Hepatocyte (in vitro differentiated cells): Measurements from ENCODE around the gene DEPDC5. TPM values are rescaled to one million over a fixed set of nuclear protein-coding genes. Genes with fewer than 3 reads are reported as not detected.
A peak's percentile ranks its signal among the peaks of the same experiment; 100 is the strongest.

Source experiments
- DNase-seq: peaks from one replicate; pipeline ENCODE4 v3.0.0-alpha.2; 2016; ENCODE audit warnings: low spot score
- H2AFZ ChIP-seq: fragments of 200-600 bp; sonication (generic); 2 replicates; pipeline ENCODE4 v1.6.0; 2016; ENCODE audit warnings: antibody characterized with exemption, mild to moderate bottlenecking
- H3K27ac ChIP-seq: fragments of 200-600 bp; sonication (generic); 2 replicates; pipeline ENCODE4 v1.5.1; 2016; ENCODE audit warnings: mild to moderate bottlenecking
- H3K27me3 ChIP-seq: fragments of 200-600 bp; sonication (generic); 2 replicates; pipeline ENCODE4 v1.6.1; 2016
- H3K36me3 ChIP-seq: fragments of 200-600 bp; sonication (generic); replicated peaks from 2 replicates; pipeline ENCODE4 v1.5.1; 2016; ENCODE audit warnings: low read depth; ENCODE audit not compliant: insufficient read depth
- H3K4me1 ChIP-seq: fragments of 200-600 bp; sonication (generic); 2 replicates; pipeline ENCODE4 v1.5.1; 2016; ENCODE audit warnings: mild to moderate bottlenecking, moderate library complexity; ENCODE audit not compliant: insufficient read depth
- H3K4me2 ChIP-seq: fragments of 200-600 bp; sonication (generic); 2 replicates; pipeline ENCODE4 v1.6.0; 2016
- H3K4me3 ChIP-seq: fragments of 200-600 bp; sonication (generic); 2 replicates; pipeline ENCODE4 v1.5.1; 2016; ENCODE audit warnings: mild to moderate bottlenecking
- H3K79me2 ChIP-seq: fragments of 200-600 bp; sonication (generic); 2 replicates; pipeline ENCODE4 v1.6.0; 2017; ENCODE audit warnings: mild to moderate bottlenecking
- H3K9me2 ChIP-seq: fragments of 200-600 bp; sonication (generic); replicated peaks from 2 replicates; pipeline ENCODE4 v1.6.0; 2017; ENCODE audit warnings: mild to moderate bottlenecking; ENCODE audit not compliant: insufficient read depth
- H3K9me3 ChIP-seq: fragments of 200-600 bp; sonication (generic); 2 replicates; pipeline ENCODE4 v1.5.1; 2016; ENCODE audit warnings: low read depth, mild to moderate bottlenecking
- H4K20me1 ChIP-seq: fragments of 200-600 bp; sonication (generic); 2 replicates; pipeline ENCODE4 v1.6.0; 2016; ENCODE audit warnings: mild to moderate bottlenecking; ENCODE audit not compliant: insufficient read depth, poor library complexity, severe bottlenecking
- EZH2 ChIP-seq: fragments of 200-600 bp; sonication (generic); IDR thresholded peaks from 2 replicates; pipeline ENCODE4 v1.6.1; 2016; ENCODE audit warnings: antibody characterized with exemption, mild to moderate bottlenecking, borderline replicate concordance
- EZH2phosphoT487 ChIP-seq: fragments of 200-600 bp; sonication (generic); IDR thresholded peaks from one replicate; pipeline ENCODE4 v1.6.1; 2018; ENCODE audit warnings: antibody characterized with exemption, mild to moderate bottlenecking, low read depth, moderate library complexity; ENCODE audit not compliant: unreplicated experiment, severe bottlenecking
- WGBS: methylation state at CpG from one replicate; pipeline ENCODE4 v1.1.6; 2016; ENCODE audit warnings: low lambda C conversion rate; ENCODE audit errors: missing lambda C conversion rate; 5-methylcytosine and 5-hydroxymethylcytosine counted together
- polyA plus RNA-seq: library from polyadenylated mRNA; unstranded; fragments of >200 nt; fragmentation: Nextera tagmentation; extraction: Ambion mirVana; gene quantifications from 2 replicates; pipeline ENCODE4 v1.2.1, GENCODE V29; 2016
- total RNA-seq: library from RNA; depleted of rRNA; stranded (reverse); fragments of >200 nt; gene quantifications from 2 replicates; pipeline ENCODE4 v1.2.3, GENCODE V29; 2014
- TF ChIP-seq, protein P1 (sequence below): fragments of 200-600 bp; sonication (generic); IDR thresholded peaks from 2 replicates; pipeline ENCODE4 v1.5.1; 2016; ENCODE audit warnings: antibody characterized with exemption, mild to moderate bottlenecking; ENCODE audit not compliant: poor library complexity

Gene DEPDC5
- total and polyA plus RNA-seq, 2 experiments from 2014 or later: 12.9 to 14.5 TPM

DNA sequence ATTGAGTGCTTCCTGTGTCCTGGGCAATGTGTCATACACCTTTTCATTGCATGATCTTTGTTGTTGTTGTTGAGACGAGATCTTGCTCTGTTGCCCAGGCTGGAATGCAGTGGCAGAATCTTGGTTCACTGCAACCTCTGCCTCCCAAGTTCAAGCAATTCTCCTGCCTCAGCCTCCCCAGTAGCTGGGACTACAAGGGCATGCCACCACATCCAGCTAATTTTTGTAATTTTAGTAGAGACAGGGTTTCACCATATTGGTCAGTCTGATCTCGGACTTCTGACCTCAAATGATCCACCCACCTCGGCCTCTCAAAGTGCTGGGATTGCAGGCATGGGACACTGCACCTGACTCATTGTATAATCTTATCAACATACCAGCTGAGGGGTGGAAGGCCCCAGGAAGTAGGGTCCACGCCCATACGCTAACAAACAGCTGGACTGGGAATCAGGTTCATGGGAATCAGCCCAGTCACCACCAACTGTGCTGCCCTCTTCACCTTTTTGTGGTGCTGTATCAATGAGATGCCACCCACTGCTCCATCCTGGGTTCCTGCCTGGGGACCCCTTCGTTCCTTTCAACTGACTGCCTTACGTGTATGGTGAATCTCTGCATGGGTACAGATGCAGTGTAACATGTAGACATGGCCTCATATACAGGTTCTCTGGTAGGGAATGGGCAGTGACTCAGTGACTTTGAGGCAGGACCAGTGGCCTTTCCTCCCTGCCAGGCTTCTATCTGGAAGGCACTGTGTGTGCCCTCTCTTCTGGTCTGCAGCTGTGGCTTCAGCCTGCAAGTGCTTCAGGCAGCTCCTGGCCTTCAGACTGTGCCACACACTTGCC is 158.0 kb downstream of the DEPDC5 start:
- no peaks in the 10 kb centered on the region for H3K36me3 ChIP-seq
- H3K79me2 ChIP-seq: no peaks in the 10 kb centered on the region
- H3K4me3 ChIP-seq: no peak overlapping the region
- peak; percentile 68 for DNase-seq
- no peaks in the 10 kb centered on the region for H4K20me1 ChIP-seq
- no peaks in the 10 kb centered on the region for H3K9me2 ChIP-seq
- no peak overlapping the region for H2AFZ ChIP-seq
- TF ChIP-seq, protein P1, sequence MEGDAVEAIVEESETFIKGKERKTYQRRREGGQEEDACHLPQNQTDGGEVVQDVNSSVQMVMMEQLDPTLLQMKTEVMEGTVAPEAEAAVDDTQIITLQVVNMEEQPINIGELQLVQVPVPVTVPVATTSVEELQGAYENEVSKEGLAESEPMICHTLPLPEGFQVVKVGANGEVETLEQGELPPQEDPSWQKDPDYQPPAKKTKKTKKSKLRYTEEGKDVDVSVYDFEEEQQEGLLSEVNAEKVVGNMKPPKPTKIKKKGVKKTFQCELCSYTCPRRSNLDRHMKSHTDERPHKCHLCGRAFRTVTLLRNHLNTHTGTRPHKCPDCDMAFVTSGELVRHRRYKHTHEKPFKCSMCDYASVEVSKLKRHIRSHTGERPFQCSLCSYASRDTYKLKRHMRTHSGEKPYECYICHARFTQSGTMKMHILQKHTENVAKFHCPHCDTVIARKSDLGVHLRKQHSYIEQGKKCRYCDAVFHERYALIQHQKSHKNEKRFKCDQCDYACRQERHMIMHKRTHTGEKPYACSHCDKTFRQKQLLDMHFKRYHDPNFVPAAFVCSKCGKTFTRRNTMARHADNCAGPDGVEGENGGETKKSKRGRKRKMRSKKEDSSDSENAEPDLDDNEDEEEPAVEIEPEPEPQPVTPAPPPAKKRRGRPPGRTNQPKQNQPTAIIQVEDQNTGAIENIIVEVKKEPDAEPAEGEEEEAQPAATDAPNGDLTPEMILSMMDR: no peak
- no peak for TF ChIP-seq EZH2
- TF ChIP-seq EZH2phosphoT487: no peak
- H3K4me1 ChIP-seq: peaks cover 9% of the 10 kb centered on the region
- H3K4me2 ChIP-seq: no peak overlapping the region
- WGBS: 71% methylated on average over 7 of the region's 7 CpGs
- H3K27ac ChIP-seq: peak overlapping the region; percentile 76
- no peaks in the 10 kb centered on the region for H3K9me3 ChIP-seq
- H3K27me3 ChIP-seq: no peaks in the 10 kb centered on the region

DNA sequence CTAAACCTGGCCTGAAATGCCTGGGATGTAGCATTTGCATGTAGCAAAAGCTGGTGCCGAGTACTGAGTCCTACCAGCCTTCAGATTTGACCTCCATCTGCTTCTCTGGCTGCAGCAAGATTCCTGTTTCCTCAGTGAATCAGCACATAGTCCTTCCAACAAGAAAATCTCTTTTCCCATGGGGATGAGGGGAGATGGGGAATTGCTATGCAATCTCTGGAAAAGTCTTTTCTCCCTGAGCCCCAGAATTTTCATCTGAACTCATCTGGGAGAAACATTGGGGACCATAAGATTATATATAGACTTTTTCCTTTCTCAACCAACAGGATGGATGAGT is 158.6 kb downstream of the DEPDC5 start:
- Histone ChIP-seq H3K36me3 (no peaks in the 10 kb centered on the region), H3K79me2 (no peaks in the 10 kb centered on the region), H3K9me3 (no peaks in the 10 kb centered on the region), H3K27me3 (no peaks in the 10 kb centered on the region), H3K4me1 (peaks cover 9% of the 10 kb centered on the region), H3K4me3 (no peak overlapping the region), H2AFZ (no peak overlapping the region), H3K9me2 (no peaks in the 10 kb centered on the region), H3K4me2 (no peak overlapping the region), H3K27ac (peak overlapping the region; percentile 76), H4K20me1 (no peaks in the 10 kb centered on the region)
- WGBS: 84% methylated on average over 1 of the region's 1 CpG
- no peak for DNase-seq
- TF ChIP-seq EZH2phosphoT487 (no peak), EZH2 (no peak)
- TF ChIP-seq, protein P1: no peak

DNA sequence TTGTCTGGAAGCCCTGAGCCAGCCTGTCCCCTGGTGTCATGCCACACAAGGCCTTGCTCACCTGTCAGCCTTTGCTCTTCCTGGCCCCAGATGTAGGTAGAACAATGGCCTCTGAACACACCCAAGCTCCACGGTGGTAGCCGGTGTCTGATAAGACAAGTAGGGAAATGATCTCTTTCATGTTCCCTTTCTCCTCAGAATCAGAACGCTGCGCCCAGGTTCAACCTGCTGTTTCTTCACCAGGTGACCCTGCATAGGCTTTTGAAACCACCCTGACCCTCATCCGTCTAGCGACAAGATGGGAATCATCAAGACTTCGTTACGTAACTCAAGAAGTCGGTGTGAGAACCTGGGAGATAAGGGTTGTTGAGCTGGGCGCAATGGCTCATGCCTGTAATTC is 161.8 kb downstream of the DEPDC5 start:
- no peaks in the 10 kb centered on the region for H3K9me3 ChIP-seq
- WGBS: 83% methylated on average over 10 of the region's 10 CpGs
- H3K27me3 ChIP-seq: no peaks in the 10 kb centered on the region
- H4K20me1 ChIP-seq: no peaks in the 10 kb centered on the region
- no peak overlapping the region for H3K4me2 ChIP-seq
- no peaks in the 10 kb centered on the region for H3K79me2 ChIP-seq
- H2AFZ ChIP-seq: no peak overlapping the region
- peaks cover 9% of the 10 kb centered on the region for H3K4me1 ChIP-seq
- no peak for TF ChIP-seq EZH2
- no peak for TF ChIP-seq EZH2phosphoT487
- TF ChIP-seq, protein P1: no peak
- no peak overlapping the region for H3K27ac ChIP-seq
- no peaks in the 10 kb centered on the region for H3K9me2 ChIP-seq
- DNase-seq: no peak
- H3K36me3 ChIP-seq: no peaks in the 10 kb centered on the region
- no peak overlapping the region for H3K4me3 ChIP-seq
